Stimulated activated CD8-positive, alpha-beta memory T cell treated with anti-CD3 and anti-CD28 coated beads, Interleukin-2, amount 100 ng/mL, for 1 hour (primary cell): Measurements from ENCODE around the gene ABR.
"Not testable (repeated sequence)": the region's sequence is repeated elsewhere in the genome, so short reads cannot be mapped to it uniquely, and the experiment has no call there.

ENCODE experiments used
- DNase-seq, 2 donors: peaks; one replicate each; pipeline ENCODE4 v3.0.0-alpha.2; 2020; ENCODE audit warnings: low read depth in 2 of 2

Gene ABR

GRCh38 chr17:1147664-1148063 lies 32.1 kb downstream of the ABR start:
- no peak for DNase-seq

GRCh38 chr17:1146561-1147265 lies 33.1 kb downstream of the ABR start:
- DNase-seq: no peak

- no peak for DNase-seq
Observed at GRCh38 chr17:1145311-1145986, 34.3 kb downstream of the ABR start.

- DNase-seq: no peak
Observed at GRCh38 chr17:1144162-1144561, 35.6 kb downstream of the ABR start.

GRCh38 chr17:1143573-1143972 lies 36.2 kb downstream of the ABR start:
- no peak for DNase-seq

- DNase-seq: no peak
Observed at GRCh38 chr17:1142561-1142971, 37.2 kb downstream of the ABR start.

GRCh38 chr17:1137465-1137894 lies 42.3 kb downstream of the ABR start:
- no peak for DNase-seq

GRCh38 chr17:1136748-1137147 lies 43.0 kb downstream of the ABR start:
- no peak for DNase-seq

GRCh38 chr17:1134634-1135324 lies 45.0 kb downstream of the ABR start:
- DNase-seq: no peak

GRCh38 chr17:1130191-1130590 lies 49.6 kb downstream of the ABR start:
- DNase-seq: no peak

- DNase-seq: not testable (repeated sequence)
Observed at GRCh38 chr17:1128463-1128862, 51.3 kb downstream of the ABR start.

GRCh38 chr17:1126801-1127550 lies 52.8 kb downstream of the ABR start:
- DNase-seq: no peak

- DNase-seq: no peak
Observed at GRCh38 chr17:1126250-1126797, 53.5 kb downstream of the ABR start.

- DNase-seq: no peak
Observed at GRCh38 chr17:1125788-1126145, 54.0 kb downstream of the ABR start.

- no peak for DNase-seq
Observed at GRCh38 chr17:1124896-1125787, 54.6 kb downstream of the ABR start.

GRCh38 chr17:1123921-1124715 lies 55.7 kb downstream of the ABR start:
- no peak for DNase-seq

- DNase-seq: no peak
Observed at GRCh38 chr17:1123393-1123831, 56.4 kb downstream of the ABR start.

- peak; percentile 64 to 68 for DNase-seq
Observed at GRCh38 chr17:1122533-1123392, 57.0 kb downstream of the ABR start.

- DNase-seq: not testable (repeated sequence)
Observed at GRCh38 chr17:1121442-1121817, 58.4 kb downstream of the ABR start.
